Activated naive CD4-positive, alpha-beta T cell (primary cell): ENCODE results near the gene RSU1.
"Not testable (repeated sequence)": the region's sequence is repeated elsewhere in the genome, so short reads cannot be mapped to it uniquely, and the experiment has no call there.

Source experiments
- DNase-seq, 4 experiments: peaks; one replicate each; lab custom pipeline; 2025; lab: John Stamatoyannopoulos, UW

Gene RSU1

GRCh38 chr10:16817125-16818019, at the start of gene RSU1:
Gene RSU1, minus strand, starts transcription at chr10:16817424. Its CDS starts 343 bp downstream, at chr10:16817081.
- DNase-seq = peak; percentile 99 to 100 (median 99)

DNA sequence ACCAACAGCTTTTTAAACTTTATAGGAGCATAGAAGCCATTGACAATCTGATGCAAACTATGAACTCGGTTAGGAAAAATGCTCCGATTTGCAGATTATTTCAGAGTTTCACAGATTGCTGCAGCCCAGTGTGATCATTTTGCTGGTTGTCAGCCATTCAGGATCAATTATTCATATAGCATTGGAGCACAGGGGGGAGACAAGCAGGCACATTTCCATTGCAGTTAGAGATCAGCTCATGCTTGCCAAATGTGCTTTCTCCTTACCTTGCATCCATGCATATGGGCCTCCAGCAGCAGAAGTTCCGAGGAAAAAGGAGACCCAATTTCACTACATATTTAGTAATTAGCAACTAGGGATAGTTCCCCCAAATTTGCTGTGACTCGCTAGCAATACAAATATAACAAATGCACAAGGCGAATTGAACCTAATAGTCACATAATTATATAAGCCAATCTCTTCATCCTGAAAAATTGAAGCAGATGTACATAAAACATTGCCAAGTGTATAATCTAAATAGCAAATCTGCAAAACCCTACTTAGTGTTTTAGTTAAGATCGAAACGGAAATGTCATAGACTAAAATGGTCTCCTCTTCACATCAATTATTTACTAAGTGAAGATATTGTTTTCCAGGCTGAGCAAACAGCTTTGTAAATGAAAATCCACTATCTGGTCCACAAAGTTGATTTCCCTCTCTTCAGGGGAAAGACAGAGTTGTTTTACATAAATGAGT, 49.5 kb upstream of the RSU1 start:
- no peak for DNase-seq

DNA sequence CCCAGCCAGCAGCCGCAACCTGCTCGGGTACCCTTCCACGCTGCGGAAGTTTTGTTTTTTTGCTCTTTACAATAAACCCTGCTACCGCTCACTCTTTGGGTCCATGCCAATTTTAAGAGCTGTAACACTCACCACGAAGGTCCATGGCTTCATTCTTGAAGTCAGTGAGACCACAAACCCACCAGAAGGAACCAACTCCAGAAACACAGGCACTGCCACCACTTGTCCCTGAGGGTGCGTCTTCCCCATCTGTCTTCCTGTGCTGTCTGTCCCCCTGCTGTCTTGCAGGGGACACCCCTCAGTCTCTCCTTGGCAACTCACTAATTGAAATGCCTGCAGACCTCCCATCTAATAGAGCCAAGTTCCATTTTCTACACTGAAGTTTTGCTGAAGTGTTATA, 48.5 kb upstream of the RSU1 start:
- DNase-seq = no peak

- no peak for DNase-seq
Observed at GRCh38 chr10:16863766-16864165, 46.5 kb upstream of the RSU1 start.

GRCh38 chr10:16857419-16857818, 40.2 kb upstream of the RSU1 start:
- DNase-seq = no peak

DNA sequence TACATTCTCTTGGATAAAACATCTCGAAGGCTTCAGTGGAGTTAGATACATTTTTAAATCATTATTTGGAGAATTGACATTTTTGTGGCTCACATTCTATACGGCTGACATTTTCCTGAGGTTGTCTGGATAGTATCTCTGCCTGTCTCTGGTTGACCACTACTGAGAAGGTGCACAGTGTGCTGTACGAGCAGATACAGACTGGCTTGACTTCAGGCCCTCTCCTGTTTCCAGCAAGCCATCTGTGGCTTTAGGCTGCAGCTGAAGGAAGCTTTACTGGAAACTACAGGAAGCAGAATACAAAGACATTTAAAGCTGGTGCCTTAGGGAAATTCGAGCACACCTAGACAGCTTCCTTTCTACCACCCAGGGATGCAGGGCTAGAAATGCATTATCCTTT, 39.3 kb upstream of the RSU1 start:
- DNase-seq = no peak

DNA sequence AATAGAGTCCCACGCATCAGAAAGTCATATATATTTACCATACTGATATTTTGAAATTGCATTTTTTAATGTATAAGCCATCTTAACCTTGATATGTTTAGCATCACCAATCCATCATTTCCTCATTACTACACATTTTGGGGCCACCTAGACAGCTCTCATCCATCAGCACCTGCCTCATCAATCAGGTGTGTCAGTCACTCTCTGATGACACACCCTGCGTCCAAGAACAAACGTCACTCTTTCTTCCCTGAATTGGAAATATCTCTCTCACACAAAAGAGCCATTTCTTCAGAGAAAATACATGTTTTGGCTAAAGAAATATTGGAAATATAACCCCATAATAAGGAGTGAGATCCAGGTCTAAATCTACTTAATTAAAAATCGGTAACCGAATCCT, 38.9 kb upstream of the RSU1 start:
- DNase-seq = no peak

GRCh38 chr10:16854623-16855022, 37.4 kb upstream of the RSU1 start:
- DNase-seq = no peak

DNA sequence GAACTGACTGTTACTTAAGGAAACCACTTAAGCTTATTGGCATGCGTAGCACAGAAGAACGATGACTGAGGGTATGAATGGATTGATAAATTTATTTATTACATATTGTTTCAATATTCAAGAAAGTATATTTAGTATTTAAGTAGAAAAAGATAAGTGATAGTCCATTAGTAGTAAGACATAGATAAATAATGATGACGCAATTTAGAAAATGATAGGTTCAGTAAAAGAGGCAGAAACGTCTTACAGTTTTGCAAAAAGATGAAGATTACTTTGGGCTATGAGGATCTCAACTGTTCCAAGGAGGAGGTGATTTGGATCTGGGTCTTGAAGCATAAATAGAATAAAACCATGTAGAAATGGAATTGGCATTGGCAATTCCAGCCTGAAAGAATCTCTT, 36.6 kb upstream of the RSU1 start:
- no peak for DNase-seq

GRCh38 chr10:16853201-16853600, 36.0 kb upstream of the RSU1 start:
- DNase-seq = no peak

DNA sequence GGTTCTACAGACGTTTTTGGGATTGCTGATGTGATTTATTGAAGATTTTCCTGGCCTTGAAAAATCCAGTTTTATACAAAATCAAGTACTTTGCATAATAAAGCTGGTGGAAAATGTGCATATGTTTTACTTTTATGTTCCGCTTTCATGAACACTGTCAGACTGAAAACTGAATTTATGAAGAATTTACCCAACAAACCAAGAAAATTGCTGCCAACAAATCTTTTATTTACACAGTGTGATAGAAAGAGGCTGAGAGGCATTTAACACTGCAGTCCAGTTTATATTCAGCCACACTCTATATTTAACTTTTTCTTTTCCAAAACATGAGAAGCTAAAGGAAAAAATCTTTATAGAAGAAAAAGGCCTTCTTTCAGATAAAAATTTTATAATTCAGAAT, 35.4 kb upstream of the RSU1 start:
- no peak for DNase-seq

GRCh38 chr10:16848562-16849154, 31.4 kb upstream of the RSU1 start:
- DNase-seq = no peak

DNA sequence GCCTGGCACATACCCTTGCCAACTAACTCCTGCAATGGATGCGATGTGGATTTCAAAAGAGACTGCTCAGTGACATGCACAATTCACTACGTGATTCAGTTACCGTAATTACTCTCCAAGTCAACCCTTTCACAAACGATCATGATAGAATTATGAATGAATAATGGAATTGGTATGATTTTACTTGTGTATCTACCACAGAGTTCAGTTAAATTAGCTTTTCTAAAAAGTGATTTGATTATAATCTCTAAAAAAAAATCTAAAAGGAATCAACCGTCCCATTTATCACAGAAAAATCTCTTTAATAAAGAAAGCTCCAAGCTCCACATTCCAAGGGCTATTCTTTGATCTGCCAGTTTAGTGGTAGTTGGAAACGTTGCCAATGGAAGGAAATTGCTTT, 30.4 kb upstream of the RSU1 start:
- no peak for DNase-seq

- DNase-seq = no peak
Observed at GRCh38 chr10:16845248-16845647, 28.0 kb upstream of the RSU1 start.

DNA sequence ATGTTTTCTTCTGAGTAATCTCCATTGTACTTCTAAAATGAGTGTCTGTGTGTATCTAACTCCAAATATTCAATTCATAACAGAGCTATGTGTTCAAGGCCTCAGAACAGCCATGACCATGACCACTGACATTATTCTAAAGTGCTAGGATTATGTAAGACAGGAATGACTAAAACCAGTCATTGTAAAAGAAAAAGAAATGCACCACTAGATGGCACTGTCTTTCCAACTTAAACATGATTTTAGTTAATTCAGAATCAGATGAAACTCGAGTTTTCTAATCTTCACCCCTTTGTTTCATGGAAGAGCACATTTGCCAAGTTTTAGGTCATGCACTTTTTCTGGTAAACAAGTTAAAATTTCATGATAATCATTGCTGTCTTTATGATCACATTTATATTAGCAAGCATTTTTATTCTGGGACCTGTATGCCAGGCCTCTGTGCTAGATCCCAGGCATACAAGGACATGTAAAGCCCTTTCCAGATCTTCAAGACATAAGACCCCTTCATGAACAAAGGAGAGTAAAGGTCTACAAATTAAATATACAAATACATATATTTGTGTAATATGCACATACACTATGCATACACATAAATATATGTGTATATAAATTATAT, 26.1 kb upstream of the RSU1 start:
- DNase-seq = no peak

GRCh38 chr10:16835228-16835627, 18.0 kb upstream of the RSU1 start:
- peak in 1 of 4 experiments; percentile 5 for DNase-seq

DNA sequence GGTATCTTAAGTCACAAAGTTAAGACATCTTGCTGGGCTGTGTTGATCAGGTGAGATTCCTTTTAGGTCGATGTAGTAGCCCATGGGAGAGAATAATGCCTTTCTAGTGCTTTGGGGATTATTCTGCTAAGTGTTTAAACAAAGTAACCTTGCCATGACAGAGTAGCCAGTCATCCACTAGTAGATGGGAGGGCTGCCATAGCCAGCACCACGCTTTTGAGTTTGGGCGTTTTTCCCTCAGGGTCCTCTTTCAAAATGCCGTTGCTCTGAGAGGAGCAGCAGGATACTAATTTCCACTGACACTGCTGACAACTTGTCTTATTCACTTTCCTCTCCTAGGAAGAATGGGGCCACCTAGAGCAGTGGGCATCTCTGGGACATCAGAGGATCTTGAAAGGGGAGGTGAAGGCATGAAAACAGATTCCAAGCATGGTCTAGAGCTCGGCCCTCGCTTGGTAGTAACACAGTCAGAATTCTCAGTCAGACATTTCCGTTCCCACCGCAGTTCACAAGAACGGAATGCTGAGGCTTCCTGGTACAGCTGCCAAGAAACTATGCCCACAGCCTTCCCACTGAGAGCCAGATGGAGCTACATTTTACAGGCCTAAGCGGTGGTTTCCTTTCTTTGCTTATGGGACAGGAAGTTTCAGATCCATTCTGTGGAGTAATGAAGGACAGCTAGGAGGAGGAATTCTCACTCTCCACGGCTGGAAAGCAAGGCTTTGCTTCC, 15.3 kb upstream of the RSU1 start:
- no peak for DNase-seq

- no peak for DNase-seq
Observed at GRCh38 chr10:16828701-16829175, 11.5 kb upstream of the RSU1 start.

GRCh38 chr10:16828114-16828568, 10.9 kb upstream of the RSU1 start:
- peak in 2 of 4 experiments; percentile 26 to 36 for DNase-seq

GRCh38 chr10:16827474-16827873, 10.2 kb upstream of the RSU1 start:
- DNase-seq = not testable (repeated sequence)

GRCh38 chr10:16822726-16823360, 5.6 kb upstream of the RSU1 start:
- DNase-seq = no peak
